ENCODE data around the gene NEURL3.
A peak's percentile ranks its signal among the peaks of the same experiment; 100 is the strongest.

NEURL3 gene

GRCh38 chr2:96539215-96539920, 34.2 kb upstream of the NEURL3 start:
- H2BK5ac ChIP-seq (ENCODE audit: low read length) = no peak overlapping the region
- no peak overlapping the region for H2AK5ac ChIP-seq (ENCODE audit: low read depth, low read length)
- no peak overlapping the region for H3K27ac ChIP-seq (replicated peaks; ENCODE audit: low read length)
- H3K27me3 ChIP-seq (ENCODE audit: control insufficient read depth in 3 of 3, insufficient read depth in 3 of 3, low read depth in 1 of 3, low read length in 3 of 3) = peaks cover 8 to 36% (median 9%) of the 10 kb centered on the region in 3 experiments
- no peak overlapping the region for H2AFZ ChIP-seq (ENCODE audit: low read length)
- no peak overlapping the region for H4K91ac ChIP-seq (ENCODE audit: low read depth, low read length, poor library complexity)
- no peak overlapping the region for H3K14ac ChIP-seq (ENCODE audit: low read length)
- H2BK12ac ChIP-seq (ENCODE audit: low read length) = no peak overlapping the region
- no peak for DNase-seq (ENCODE audit: low spot score)
- no CpG with 5 or more reads among the region's 9 CpGs for WGBS, 2 donors (ENCODE audit: extremely low coverage in 2 of 2, insufficient read length in 2 of 2, insufficient replicate concordance in 1 of 2)
- H3K9ac ChIP-seq (ENCODE audit: low read depth, low read length, poor library complexity) = no peak overlapping the region
- peaks cover 11 to 12% of the 10 kb centered on the region in 2 donors for H3K4me1 ChIP-seq (ENCODE audit: control insufficient read depth in 2 of 2, insufficient read depth in 1 of 2, low read depth in 1 of 2, low read length in 2 of 2)
- H3K4me3 ChIP-seq (ENCODE audit: low read length in 2 of 2) = no peak overlapping the region
- no peak overlapping the region for H2BK120ac ChIP-seq (ENCODE audit: low read depth, low read length)
- no peak overlapping the region for H2BK15ac ChIP-seq (ENCODE audit: low read length)
- H4K8ac ChIP-seq (ENCODE audit: low read depth, low read length) = no peak overlapping the region
- H3K9me3 ChIP-seq (replicated peaks in 1 of 2; ENCODE audit: control insufficient read depth in 2 of 2, insufficient read depth in 1 of 2, low read depth in 1 of 2, low read length in 2 of 2) = peaks cover 0 to 6% of the 10 kb centered on the region in 2 donors
- peak overlapping the region; percentile 20 for H3K18ac ChIP-seq (ENCODE audit: low read length)
- H3K23ac ChIP-seq (ENCODE audit: low read depth, low read length, poor library complexity) = no peak overlapping the region
- no peaks in the 10 kb centered on the region for H3K36me3 ChIP-seq (replicated peaks in 1 of 2; ENCODE audit: control insufficient read depth in 2 of 2, insufficient read depth in 2 of 2, low read length in 2 of 2)
- no peaks in the 10 kb centered on the region for H3K79me1 ChIP-seq (ENCODE audit: low read depth, low read length)
- H3K4ac ChIP-seq (ENCODE audit: low read length) = no peak overlapping the region
- H3K4me2 ChIP-seq (ENCODE audit: insufficient read depth, low read length, poor library complexity, severe bottlenecking) = no peak overlapping the region

DNA sequence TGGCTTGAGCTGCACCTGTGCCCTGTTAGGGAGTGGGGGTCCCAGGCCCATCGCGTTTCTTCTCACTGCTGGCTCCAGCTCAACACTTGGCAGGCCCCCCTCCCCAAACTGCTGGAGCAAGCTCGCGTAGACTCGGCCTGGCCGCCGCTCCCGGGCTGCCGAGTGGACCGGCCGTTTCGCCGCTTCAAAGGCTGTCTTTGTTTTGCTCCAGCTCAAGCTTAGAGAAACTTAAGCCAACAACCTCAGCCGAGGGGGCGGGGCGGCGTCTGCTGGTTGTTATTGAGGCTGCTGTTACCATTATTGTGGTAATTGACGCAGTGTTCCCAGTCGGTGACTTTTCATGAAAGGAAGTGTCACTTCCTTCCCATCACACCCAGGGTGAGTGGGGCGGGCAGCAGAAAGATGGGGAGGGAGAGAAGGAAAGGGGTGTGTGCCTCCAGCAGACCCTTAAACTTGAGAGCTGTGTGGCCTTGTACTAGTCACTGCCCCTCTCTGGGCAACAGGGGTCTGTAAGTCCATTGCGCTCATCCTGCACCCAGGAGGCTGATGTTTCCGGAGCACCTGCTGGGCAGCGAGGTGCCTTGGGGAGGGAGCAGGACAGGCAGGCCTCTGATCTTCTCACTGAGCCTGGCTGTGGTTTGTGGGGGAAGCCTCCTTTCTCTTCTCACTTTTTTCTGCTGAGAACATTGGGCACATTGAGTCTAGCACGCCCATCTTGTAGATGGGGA, 33.5 kb upstream of the NEURL3 start:
- peak overlapping the region; percentile 0 for H2BK120ac ChIP-seq (ENCODE audit: low read depth, low read length)
- H2BK15ac ChIP-seq (ENCODE audit: low read length) = no peak overlapping the region
- H3K27me3 ChIP-seq (ENCODE audit: control insufficient read depth in 3 of 3, insufficient read depth in 3 of 3, low read depth in 1 of 3, low read length in 3 of 3) = peaks cover 9 to 36% (median 14%) of the 10 kb centered on the region in 3 experiments
- H3K18ac ChIP-seq (ENCODE audit: low read length) = peak overlapping the region; percentile 69
- H3K9me3 ChIP-seq (replicated peaks in 1 of 2; ENCODE audit: control insufficient read depth in 2 of 2, insufficient read depth in 1 of 2, low read depth in 1 of 2, low read length in 2 of 2) = peaks cover 0 to under 1% of the 10 kb centered on the region in 2 donors
- H3K4ac ChIP-seq (ENCODE audit: low read length) = no peak overlapping the region
- WGBS, 2 donors (ENCODE audit: extremely low coverage in 2 of 2, insufficient read length in 2 of 2, insufficient replicate concordance in 1 of 2) = no CpG with 5 or more reads among the region's 24 CpGs
- no peak overlapping the region for H4K8ac ChIP-seq (ENCODE audit: low read depth, low read length)
- no peak overlapping the region for H2AK5ac ChIP-seq (ENCODE audit: low read depth, low read length)
- DNase-seq (ENCODE audit: low spot score) = peak; percentile 75
- peaks cover 11 to 12% of the 10 kb centered on the region in 2 donors for H3K4me1 ChIP-seq (ENCODE audit: control insufficient read depth in 2 of 2, insufficient read depth in 1 of 2, low read depth in 1 of 2, low read length in 2 of 2)
- H3K23ac ChIP-seq (ENCODE audit: low read depth, low read length, poor library complexity) = no peak overlapping the region
- H3K14ac ChIP-seq (ENCODE audit: low read length) = no peak overlapping the region
- H3K36me3 ChIP-seq (replicated peaks in 1 of 2; ENCODE audit: control insufficient read depth in 2 of 2, insufficient read depth in 2 of 2, low read length in 2 of 2) = no peaks in the 10 kb centered on the region
- H3K27ac ChIP-seq (replicated peaks; ENCODE audit: low read length) = no peak overlapping the region
- H2BK12ac ChIP-seq (ENCODE audit: low read length) = no peak overlapping the region
- peak overlapping the region in 1 of 2 donors; percentile 62 for H3K4me3 ChIP-seq (ENCODE audit: low read length in 2 of 2)
- peak overlapping the region; percentile 79 for H3K9ac ChIP-seq (ENCODE audit: low read depth, low read length, poor library complexity)
- H2AFZ ChIP-seq (ENCODE audit: low read length) = peak overlapping the region; percentile 92
- H3K79me1 ChIP-seq (ENCODE audit: low read depth, low read length) = no peaks in the 10 kb centered on the region
- peak overlapping the region; percentile 53 for H3K4me2 ChIP-seq (ENCODE audit: insufficient read depth, low read length, poor library complexity, severe bottlenecking)
- H2BK5ac ChIP-seq (ENCODE audit: low read length) = no peak overlapping the region
- no peak overlapping the region for H4K91ac ChIP-seq (ENCODE audit: low read depth, low read length, poor library complexity)

- H3K79me1 ChIP-seq (ENCODE audit: low read depth, low read length) = no peaks in the 10 kb centered on the region
- peak overlapping the region; percentile 45 for H2AK5ac ChIP-seq (ENCODE audit: low read depth, low read length)
- H2BK120ac ChIP-seq (ENCODE audit: low read depth, low read length) = peak overlapping the region; percentile 0
- no peaks in the 10 kb centered on the region for H3K36me3 ChIP-seq (replicated peaks in 1 of 2; ENCODE audit: control insufficient read depth in 2 of 2, insufficient read depth in 2 of 2, low read length in 2 of 2)
- no peak overlapping the region for H2BK15ac ChIP-seq (ENCODE audit: low read length)
- peaks cover 9 to 36% (median 19%) of the 10 kb centered on the region in 3 experiments for H3K27me3 ChIP-seq (ENCODE audit: control insufficient read depth in 3 of 3, insufficient read depth in 3 of 3, low read depth in 1 of 3, low read length in 3 of 3)
- no peak overlapping the region for H4K91ac ChIP-seq (ENCODE audit: low read depth, low read length, poor library complexity)
- DNase-seq (ENCODE audit: low spot score) = peak; percentile 23
- no CpG with 5 or more reads among the region's 36 CpGs for WGBS, 2 donors (ENCODE audit: extremely low coverage in 2 of 2, insufficient read length in 2 of 2, insufficient replicate concordance in 1 of 2)
- H2AFZ ChIP-seq (ENCODE audit: low read length) = peak overlapping the region; percentile 92
- peak overlapping the region; percentile 99 for H3K4me2 ChIP-seq (ENCODE audit: insufficient read depth, low read length, poor library complexity, severe bottlenecking)
- H3K4ac ChIP-seq (ENCODE audit: low read length) = no peak overlapping the region
- no peaks in the 10 kb centered on the region for H3K9me3 ChIP-seq (replicated peaks in 1 of 2; ENCODE audit: control insufficient read depth in 2 of 2, insufficient read depth in 1 of 2, low read depth in 1 of 2, low read length in 2 of 2)
- H3K9ac ChIP-seq (ENCODE audit: low read depth, low read length, poor library complexity) = peak overlapping the region; percentile 79
- H3K23ac ChIP-seq (ENCODE audit: low read depth, low read length, poor library complexity) = peak overlapping the region; percentile 37
- H3K27ac ChIP-seq (replicated peaks; ENCODE audit: low read length) = no peak overlapping the region
- H3K14ac ChIP-seq (ENCODE audit: low read length) = no peak overlapping the region
- H2BK5ac ChIP-seq (ENCODE audit: low read length) = no peak overlapping the region
- peak overlapping the region; percentile 62 to 80 for H3K4me3 ChIP-seq (ENCODE audit: low read length in 2 of 2)
- H2BK12ac ChIP-seq (ENCODE audit: low read length) = no peak overlapping the region
- no peak overlapping the region for H4K8ac ChIP-seq (ENCODE audit: low read depth, low read length)
- H3K4me1 ChIP-seq (ENCODE audit: control insufficient read depth in 2 of 2, insufficient read depth in 1 of 2, low read depth in 1 of 2, low read length in 2 of 2) = peaks cover 12 to 14% of the 10 kb centered on the region in 2 donors
- H3K18ac ChIP-seq (ENCODE audit: low read length) = peak overlapping the region; percentile 76
Measured at GRCh38 chr2:96537734-96538486, 32.8 kb upstream of the NEURL3 start.

Data from neuronal stem cell (in vitro differentiated cells).